Glomerular endothelial cell (primary cell): ENCODE data around the gene RTN4RL1. TPM values are rescaled to one million over a fixed set of nuclear protein-coding genes. Genes with fewer than 3 reads are reported as not detected.

Source experiments
- DNase-seq: peaks from one replicate; pipeline ENCODE4 v3.0.0-alpha.2; 2011; ENCODE audit warnings: low read depth, low spot score; ENCODE audit errors: extremely low read depth
- total RNA-seq: library from RNA; depleted of rRNA; stranded (reverse); fragments of >200 nt; gene quantifications from 2 replicates; pipeline ENCODE4 v1.2.3, GENCODE V29; 2015

Gene RTN4RL1
- total RNA-seq, 1 donor from 2014 or later: not detected

DNA sequence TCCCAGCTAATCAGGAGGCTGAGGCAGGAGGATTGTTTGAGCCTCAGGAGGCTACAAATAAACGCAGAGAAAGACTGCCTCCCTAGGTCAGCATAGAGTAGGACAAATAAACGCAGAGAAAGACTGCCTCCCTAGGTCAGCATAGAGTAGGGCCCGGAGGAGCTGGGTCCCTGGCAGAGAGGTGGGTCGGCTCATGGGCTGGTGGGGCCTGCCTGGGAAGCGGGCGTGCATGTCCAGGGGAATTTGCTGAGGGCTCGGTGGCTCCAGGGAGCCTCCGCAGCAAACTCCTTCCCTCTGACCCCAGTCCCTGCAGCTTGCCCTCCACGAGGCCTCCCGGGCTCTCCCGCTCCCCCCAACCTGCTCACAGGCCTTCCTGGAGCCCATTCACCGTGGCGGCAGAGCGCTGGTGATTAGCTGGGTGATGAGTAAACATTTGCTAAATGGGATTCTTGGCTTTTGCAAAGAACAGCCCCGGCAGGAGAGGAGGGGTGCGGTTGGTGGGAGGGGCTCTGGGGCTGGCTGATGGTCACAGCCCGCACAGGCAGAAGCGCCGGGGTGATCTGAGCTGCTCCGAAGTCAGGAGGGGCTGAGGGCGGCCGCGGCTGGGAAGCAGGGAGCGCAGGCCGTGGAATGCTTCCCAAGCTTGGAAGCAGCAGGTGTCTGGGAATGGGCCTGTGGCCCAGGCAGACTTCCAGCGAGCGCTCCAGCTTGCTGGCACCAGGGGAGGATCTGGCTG is 93.1 kb downstream of the RTN4RL1 start:
- no peak for DNase-seq

DNA sequence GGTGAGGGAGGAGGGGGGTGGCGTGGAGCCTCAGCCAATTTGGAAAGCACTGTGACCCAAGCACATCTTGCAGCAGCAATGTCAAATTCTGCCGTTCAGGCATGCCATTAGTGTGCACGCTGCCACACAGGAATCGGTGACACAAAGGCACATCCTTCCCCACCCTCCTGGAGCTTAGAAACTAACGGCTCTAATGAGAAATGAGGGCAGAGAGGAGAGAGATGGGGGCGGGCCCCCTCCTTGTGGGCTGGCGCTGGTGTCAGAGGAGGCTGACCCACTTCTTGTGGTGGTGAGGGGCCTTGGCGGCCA is 94.8 kb downstream of the RTN4RL1 start:
- DNase-seq: no peak

DNA sequence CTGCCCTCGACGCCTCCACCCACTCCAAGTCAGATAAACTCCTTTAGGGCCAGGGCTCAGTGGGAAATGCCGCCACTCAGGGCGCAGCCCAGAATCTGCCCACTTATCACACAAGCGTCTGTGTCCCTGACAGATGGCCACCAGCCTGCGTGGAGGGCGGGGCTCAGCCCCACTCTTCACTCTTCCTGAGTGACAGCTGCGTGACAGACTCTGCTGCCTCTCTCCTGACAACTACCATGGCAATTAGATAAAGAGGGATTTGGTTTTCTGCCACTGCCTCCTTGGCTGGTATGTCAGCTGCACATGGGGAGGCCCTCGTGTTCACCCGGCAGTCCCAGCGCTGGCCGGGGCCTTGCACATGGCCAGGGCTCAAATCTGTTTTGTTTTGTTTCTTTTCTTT is 96.2 kb downstream of the RTN4RL1 start:
- no peak for DNase-seq

DNA sequence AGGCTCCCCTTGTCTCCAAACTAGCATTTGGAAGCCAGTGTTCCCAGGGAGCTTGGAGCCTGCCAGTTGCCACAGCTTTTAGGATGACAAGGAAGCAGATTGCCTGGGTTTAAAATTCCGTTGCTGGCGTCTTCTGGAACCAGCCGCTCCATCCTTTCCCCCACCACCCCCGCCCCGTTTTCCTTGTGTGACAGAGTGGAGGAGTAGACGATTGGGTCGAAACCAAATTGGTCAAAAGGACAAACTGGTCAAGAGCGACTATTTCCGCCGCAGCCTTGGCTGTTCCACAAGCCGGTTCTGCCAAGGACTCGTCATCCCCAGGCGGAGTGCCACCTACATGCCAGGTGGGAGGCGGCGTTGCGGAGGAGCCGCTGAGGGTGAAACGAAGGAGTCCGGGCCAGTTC is 104.2 kb downstream of the RTN4RL1 start:
- DNase-seq: no peak

DNA sequence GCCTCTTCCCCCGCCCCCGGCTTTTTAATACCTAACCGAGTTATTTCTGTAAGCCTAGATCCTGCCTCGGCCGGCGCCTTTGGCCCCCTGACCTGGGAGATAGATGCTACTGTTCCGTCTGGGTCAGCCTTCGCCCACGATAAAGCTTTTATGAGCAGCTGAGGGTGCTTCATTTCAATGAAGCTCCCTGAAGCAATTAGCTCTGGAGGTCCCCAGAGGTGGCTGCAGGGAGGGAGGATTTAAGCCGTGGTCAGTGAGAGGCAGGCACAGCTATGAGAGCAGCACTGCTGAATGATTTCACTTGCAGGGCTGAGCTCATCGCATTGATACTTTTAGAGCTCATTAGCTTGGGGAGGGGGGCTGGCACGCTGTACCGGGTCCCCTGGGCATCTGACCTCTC is 105.9 kb downstream of the RTN4RL1 start:
- DNase-seq: no peak

DNA sequence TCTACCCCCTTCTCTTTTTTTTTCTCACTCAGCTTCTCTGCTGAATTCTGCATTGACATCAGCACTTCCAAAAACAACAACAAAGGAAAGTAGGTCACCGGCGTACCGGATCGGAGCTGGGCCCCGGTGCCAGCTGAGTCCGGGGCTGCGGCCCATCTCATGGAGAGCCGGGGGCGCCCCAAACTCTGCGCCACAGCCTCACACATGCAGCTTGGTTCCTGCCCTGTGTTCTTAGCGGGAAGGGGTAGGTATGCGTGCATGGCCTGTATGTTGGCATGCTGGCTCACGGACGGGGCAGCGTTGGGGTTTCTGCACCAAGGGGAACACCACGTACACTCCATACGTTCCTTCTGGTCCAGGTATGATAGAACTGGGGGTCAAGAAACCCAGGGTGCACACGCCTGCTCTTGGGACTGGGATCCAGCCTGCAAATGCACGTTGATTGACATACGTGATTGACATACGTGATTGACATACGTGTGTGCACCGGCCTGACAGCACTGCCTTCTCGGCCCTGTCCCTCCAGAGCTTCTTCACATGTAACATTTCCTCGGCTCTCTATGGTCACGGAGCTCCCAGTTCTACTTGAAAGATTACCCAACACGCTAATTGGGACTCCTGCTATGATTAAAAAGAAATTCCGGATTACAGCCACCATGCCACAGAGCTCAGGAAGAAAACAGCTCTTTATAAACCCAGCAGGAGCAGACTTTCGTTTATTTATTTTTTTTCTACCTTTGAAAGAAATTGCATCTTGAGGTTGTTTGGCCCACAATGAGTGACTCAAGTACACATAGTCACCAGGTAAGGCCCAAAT is 106.6 kb downstream of the RTN4RL1 start:
- DNase-seq: no peak

DNA sequence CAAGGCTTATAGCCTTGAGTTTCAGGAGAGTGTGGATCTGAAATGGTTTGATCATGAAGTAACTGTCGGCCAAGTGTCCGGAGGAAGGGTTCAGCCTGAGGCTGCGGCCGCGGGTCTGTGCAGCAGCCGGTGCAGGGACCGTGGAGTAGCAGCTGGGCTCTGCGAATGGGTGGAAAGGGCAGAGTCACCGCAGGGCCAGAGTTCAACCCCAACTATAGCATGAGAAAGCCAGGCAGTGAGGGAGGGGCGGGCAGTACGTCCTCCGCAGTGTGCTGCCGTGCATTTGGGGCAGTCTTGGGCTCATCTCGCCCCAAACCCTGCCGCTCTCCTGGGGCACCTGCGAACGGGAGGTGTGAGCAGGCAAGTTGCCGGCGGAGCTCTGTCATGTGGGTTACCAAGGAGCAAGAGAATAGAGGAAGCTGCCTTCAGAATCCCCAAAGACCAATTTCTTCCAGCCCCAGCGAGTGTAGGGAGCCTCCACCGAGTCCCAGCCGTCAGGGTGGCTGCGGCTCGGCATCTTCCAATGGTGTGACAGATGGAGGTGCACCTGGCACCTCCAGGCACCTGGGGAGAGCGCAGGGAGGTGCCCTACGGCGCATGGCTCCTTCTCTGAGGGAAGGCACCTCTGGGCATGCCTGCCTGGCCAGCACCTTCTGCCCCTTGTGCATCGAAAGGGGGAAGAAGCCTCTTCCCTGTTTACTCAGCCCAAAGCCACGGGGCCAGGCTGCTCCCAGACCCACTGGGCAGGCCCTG is 108.0 kb downstream of the RTN4RL1 start:
- DNase-seq: no peak

DNA sequence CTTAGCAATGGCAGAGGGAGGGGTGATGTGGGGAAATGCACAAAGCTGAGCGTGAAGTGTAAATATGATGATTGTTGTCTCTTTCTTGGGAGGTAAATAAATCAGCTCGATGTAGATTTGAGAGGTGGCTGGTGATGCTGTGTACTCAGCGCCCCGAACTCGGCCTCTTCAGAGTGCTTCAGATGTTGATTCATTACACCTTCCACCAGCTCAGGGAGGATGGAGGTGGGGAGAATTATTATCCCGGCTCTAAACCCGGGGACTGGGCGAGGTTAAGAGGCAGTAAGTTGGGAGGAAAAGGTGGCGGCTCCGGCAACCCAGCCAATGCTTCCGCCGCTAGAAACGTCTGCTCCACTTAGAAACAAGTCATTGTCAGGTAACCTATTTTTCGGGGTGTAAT is 108.8 kb downstream of the RTN4RL1 start:
- no peak for DNase-seq

DNA sequence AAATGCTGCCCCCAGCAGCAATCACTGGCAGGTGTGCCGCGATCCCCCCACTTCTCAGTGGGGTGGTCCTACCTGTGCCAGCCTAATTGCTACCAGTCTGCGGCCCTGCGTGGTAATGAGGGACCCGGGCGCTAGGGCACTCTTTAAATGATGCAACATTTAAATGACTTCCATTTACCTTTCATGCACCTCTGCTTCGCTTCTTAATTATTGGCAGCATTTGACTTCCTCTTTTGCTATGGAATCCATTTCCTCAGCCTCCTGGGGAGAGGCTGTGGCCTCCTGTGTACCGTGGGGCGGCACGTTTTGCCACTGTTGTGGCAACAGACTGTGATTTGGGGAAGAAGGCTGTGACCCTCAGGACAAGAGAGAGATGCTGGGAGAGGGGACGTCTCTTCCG is 109.2 kb downstream of the RTN4RL1 start:
- DNase-seq: no peak

DNA sequence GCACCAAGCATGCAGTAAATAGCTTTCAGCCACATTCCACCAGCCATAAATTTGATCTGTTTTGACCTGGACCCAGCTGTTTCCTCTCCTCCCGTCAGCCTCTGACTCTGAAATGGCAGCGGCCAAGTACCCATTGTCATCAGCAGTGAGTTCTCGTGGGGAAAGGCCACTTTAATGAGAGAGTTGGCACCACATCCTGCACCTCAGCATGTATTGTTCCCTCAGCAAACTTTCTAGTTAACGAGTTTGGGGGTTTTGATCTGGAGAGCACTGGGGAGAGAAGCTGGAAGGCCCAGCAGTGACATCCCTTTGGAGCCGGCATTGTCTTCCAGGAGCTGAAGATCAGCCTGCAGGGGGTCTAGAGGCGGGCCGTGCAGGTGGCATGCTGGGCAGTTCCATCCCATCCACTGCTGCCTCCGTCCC is 110.5 kb downstream of the RTN4RL1 start:
- peak; percentile 44 for DNase-seq

DNA sequence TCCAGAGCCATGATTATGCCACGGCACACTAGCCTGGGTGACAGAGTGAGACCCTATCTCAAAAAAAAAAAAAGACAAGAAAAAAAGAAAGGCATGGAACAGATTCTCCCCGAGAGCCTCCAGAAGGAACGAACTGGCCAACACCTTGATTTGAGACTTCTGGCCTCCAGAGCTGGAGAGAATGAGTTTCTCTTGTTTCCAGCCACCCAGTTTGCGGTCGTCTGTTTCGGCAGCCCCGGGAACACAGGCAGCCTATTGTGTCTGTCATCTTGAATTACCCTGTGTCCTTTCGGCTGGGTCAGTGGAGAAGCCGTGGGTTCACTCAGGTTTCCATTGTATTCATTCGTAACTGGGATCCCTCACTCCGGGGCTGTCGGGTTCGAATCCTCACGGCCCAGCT is 111.4 kb downstream of the RTN4RL1 start:
- no peak for DNase-seq

DNA sequence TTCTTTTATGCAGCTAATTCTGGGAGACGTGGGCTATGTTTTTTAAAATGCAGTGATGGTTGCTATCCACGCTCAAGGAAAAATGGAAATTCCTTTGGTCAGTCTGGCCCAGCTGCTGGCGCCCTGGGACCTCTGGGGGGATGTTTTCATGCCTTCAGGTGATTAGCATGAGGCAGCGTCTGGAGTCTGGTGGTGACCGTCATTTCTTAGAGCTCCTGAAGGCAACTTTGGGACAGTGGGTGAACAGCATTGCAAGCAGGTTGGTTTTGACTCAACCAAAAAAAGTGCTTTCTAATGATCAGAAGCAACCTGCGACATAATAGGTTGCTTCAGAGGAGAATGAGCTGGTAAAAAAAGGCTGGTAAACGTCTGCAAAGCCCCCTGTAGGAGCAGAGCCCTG is 113.0 kb downstream of the RTN4RL1 start:
- DNase-seq: no peak

DNA sequence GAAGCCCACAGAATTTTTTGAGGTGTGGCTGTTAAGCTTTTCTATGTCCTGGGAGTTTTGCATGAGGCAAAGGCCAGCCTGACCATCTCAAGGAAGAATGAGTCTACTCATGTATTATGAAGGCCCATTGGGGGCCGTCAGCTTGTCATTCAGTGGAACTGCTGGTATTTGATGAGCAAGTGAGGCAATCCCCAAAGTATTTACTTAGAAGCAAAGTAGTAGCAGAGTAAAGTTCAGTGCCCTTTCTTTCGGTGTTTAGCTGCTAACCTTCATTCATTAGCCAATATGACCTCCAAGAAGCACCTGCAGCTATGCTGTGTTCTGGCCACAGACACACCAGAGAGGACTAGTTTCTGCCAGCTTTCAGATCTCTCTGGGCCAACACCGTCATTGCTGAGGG is 115.1 kb downstream of the RTN4RL1 start:
- no peak for DNase-seq

DNA sequence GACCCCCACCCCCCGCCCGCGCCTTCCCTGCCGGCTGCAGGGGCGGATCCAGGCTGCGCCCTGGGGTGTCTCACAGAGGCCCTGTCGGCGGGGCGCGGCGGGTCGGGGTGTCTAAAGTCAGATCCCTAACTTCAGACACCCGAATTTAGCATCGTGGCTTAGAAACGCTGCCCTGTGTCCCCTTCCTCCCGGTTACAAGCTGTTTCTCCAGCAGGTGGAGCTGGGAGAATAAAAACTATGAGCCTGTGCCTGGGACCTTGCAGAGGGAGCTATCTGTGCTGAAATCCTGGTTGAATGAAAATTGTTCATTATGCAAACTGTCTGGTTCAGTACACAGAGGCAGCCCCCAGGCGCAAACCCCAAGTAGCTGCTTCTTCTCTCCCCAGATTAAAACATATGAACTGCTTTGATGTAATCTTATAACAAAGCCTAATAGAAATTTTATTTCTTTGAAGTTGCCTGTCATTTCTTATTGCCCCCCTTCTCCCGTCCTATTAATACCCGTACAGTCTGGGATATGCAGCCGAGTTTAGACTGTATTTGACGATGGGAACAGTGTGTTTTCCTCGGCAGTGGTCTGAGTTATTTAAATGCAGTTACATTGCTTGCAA is 116.3 kb downstream of the RTN4RL1 start:
- DNase-seq: peak; percentile 27

DNA sequence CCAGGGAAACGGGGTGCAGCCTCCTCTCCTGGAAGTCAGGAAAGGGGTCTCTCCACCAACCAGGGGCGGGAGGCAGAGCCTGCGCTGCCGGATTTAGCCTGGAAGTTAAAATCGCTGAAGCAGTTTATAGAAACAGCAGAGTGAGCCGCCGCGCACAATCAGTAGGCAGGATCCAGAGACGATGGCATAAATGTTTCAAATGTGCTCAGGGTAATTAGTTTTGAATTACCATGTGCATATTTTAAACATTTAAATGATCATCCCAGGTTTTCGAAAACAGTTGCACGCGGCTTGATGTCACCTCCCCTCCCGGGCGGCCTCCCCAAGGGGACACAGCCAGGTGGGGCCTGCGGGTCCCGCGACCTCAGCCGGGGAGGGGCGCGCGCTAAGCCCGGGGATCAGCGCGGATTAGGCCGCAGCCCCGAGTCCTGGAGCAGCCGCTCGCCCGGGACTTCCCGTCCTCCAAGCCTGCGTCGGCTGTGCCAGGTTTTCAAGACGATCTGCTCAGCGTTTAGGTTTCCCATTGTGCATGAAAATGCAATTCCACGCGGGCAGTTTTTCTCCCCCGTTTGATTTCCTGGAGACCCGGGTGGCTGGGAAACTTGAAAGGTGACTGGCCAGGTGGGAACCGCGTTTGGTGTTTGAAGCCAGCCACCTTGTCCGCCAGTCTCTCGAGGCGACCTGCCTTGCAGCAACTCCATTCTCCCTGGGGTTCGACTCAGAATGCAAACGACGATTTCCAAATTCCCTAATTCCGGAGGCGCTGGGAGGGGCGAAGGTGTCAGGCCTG is 117.0 kb downstream of the RTN4RL1 start:
- DNase-seq: no peak

DNA sequence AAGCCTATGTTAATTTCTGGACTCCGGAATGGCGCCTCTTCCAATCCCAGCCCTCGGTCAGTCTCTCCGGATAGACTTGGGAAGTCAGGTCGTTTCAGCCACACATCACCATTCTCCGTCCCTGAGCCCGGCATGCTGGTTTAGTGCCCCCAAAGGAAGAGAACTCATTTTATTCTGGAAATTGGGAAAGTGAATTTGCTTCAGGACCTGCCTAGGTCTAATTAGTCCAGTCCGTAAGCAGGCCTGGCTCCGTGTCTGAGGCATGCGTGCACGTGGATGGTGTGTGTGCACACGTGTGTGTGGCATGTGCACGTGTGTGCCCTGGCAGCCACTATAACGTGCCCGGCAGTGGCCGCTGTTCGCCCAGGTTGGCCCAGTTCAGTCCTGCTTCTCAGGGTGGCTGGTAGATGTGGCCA is 117.9 kb downstream of the RTN4RL1 start:
- DNase-seq: no peak

DNA sequence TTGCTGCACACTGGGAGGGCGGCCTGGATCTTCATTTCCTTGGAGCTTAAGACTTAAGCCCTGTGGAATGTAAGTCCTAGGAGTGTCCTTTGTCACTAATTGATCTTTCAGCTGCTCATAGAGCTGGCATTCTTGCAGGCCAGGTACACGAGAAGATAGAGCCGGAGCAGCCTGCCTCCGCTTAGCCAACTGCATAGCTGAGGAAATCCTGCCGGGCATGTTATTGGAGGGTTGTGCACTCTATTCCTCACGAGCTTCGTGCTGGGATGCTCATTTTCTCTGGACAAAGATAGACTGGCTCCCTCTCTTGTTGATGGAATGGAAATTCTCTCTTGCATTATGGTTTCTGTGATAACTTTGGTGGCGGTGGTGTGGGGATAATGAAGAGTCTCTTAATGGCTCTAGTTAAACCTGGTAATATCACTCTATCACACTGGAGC is 118.5 kb downstream of the RTN4RL1 start:
- DNase-seq: no peak

DNA sequence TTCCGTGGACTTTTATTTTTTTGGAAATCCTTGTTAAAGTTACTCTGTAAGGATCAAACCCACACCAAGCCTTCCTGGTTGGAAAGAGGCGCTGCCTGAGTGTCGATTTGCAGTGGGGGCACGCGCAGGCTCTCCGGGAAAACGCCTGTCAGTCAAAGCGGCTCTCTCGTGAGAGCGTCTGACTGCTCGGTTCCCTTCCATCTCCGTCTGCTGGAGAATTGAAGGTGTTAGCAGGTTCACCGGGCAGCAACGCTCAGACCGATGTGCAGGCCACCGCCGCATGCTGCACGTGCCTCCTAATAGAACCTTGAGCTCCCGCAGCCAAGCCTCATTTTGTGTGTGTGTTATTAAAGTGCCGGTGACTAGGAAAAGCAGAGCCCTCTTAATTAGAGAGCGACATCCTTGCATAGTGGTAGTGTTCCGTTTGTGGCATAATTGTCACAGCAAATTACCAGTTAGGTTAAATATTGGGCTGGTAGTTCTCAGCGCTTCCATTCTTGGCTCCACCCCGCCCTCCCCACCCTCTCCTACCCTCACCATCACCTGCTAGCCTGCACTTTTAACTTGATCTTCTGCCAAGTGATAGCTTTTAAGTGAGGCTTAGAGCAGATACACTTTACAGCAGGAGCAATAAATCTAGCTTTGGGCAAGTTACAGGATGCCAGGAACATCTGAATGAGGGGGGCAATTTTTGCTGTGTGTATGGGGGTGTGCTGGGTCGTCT is 119.8 kb downstream of the RTN4RL1 start:
- DNase-seq: no peak

DNA sequence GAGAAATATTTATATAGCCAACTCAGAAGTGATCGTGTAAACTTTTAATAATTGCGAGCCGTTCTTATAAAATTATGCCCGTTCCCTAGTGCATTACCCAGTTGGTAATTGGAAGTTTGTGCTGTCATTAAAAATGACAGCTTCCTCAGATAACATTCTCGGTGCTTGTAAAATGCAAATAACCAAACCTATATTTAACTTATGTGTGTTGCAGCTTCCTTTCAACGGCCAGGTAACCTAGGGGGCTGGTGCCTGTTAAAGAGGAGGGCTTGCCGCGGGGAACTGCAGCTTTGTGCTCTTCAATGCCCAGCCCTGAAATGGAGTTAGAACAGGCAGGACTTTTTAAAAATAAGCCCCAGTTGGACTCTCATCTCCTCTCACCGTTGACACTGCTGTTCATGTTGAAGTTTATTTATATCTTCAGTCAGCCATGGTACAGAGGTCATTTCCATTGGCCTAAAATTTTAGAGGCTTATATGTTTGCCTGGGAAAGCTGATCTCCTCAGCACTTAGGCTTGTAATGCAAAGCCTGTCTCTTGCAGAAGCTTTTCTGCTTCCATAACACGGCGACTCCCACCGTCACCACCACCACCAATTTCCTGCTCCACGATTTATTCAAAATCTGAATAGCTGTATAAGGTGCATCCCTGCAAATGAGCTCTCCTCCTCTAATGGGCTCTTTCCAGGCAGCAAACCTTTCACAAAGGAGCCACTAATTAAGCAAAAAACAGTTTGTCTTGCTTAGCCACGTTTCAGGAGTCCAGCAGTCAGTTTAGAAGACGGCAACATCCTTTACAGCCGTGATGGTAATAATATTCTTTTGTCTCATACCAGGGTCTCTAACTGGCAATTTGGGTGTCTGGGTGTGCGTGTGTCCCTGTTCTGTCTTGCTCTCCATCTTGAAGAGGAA is 120.6 kb downstream of the RTN4RL1 start:
- DNase-seq: no peak
